Measurements from ENCODE around the gene MIPOL1.

Gene MIPOL1

GRCh38 chr14:37262649-37263048 is 64.9 kb downstream of the MIPOL1 start:
- no peak for DNase-seq (ENCODE audit: low read depth, low spot score)
- TF ChIP-seq, protein P1, sequence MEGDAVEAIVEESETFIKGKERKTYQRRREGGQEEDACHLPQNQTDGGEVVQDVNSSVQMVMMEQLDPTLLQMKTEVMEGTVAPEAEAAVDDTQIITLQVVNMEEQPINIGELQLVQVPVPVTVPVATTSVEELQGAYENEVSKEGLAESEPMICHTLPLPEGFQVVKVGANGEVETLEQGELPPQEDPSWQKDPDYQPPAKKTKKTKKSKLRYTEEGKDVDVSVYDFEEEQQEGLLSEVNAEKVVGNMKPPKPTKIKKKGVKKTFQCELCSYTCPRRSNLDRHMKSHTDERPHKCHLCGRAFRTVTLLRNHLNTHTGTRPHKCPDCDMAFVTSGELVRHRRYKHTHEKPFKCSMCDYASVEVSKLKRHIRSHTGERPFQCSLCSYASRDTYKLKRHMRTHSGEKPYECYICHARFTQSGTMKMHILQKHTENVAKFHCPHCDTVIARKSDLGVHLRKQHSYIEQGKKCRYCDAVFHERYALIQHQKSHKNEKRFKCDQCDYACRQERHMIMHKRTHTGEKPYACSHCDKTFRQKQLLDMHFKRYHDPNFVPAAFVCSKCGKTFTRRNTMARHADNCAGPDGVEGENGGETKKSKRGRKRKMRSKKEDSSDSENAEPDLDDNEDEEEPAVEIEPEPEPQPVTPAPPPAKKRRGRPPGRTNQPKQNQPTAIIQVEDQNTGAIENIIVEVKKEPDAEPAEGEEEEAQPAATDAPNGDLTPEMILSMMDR (IDR thresholded peaks at IDR 0.05; ENCODE audit: low read depth, low read length), result no peak
- in situ Hi-C loops (cut with HindIII; ENCODE audit: low sequenced_read_pairs), result no loop called here
- H3K4me3 ChIP-seq (ENCODE audit: low read depth, low read length), result no peak overlapping the region

DNA sequence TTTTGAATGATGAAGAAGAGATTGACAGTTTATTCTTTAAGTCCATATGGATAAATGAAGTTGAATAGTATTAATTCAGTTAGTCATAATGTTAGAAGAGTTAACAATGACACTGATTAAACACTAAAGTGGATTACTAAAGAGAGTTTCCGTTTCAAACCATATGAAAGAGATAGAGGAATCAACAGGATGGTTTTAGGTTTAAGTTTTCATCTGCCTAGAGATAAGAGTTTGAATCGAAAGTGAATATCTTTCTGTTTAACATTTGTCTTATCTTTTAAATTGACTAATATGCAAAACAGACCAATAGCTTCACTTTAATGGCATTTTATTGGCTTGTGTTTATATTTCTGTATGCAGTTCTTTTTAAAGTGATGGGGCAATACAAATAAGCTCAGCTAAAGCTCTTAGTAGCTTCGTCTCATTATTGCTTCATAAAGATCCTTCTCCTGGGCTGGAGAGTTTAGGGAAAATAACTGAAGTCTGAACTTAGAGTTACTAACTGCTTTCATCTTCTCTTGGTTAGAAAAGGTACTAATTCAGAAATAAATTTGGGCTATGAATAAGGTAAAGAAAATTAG is 66.0 kb downstream of the MIPOL1 start:
- in situ Hi-C loops (cut with HindIII; ENCODE audit: low sequenced_read_pairs), result no loop called here
- no peak overlapping the region for H3K4me3 ChIP-seq (ENCODE audit: low read depth, low read length)
- no peak for DNase-seq (ENCODE audit: low read depth, low spot score)
- TF ChIP-seq, protein P1 (IDR thresholded peaks at IDR 0.05; ENCODE audit: low read depth, low read length), result no peak

GRCh38 chr14:37268788-37269187 is 71.1 kb downstream of the MIPOL1 start:
- in situ Hi-C loops (cut with HindIII; ENCODE audit: low sequenced_read_pairs), result no loop called here
- no peak for DNase-seq (ENCODE audit: low read depth, low spot score)
- TF ChIP-seq, protein P1 (IDR thresholded peaks at IDR 0.05; ENCODE audit: low read depth, low read length), result no peak
- H3K4me3 ChIP-seq (ENCODE audit: low read depth, low read length), result no peak overlapping the region

- in situ Hi-C loops (cut with HindIII; ENCODE audit: low sequenced_read_pairs), result no loop called here
- TF ChIP-seq, protein P1 (IDR thresholded peaks at IDR 0.05; ENCODE audit: low read depth, low read length), result no peak
- no peak overlapping the region for H3K4me3 ChIP-seq (ENCODE audit: low read depth, low read length)
- DNase-seq (ENCODE audit: low read depth, low spot score), result no peak
Measured at GRCh38 chr14:37270629-37271028, 72.9 kb downstream of the MIPOL1 start.

- TF ChIP-seq, protein P1 (IDR thresholded peaks at IDR 0.05; ENCODE audit: low read depth, low read length), result no peak
- no peak for DNase-seq (ENCODE audit: low read depth, low spot score)
- no peak overlapping the region for H3K4me3 ChIP-seq (ENCODE audit: low read depth, low read length)
- in situ Hi-C loops (cut with HindIII; ENCODE audit: low sequenced_read_pairs), result no loop called here
Measured at GRCh38 chr14:37272569-37272968, 74.8 kb downstream of the MIPOL1 start.

DNA sequence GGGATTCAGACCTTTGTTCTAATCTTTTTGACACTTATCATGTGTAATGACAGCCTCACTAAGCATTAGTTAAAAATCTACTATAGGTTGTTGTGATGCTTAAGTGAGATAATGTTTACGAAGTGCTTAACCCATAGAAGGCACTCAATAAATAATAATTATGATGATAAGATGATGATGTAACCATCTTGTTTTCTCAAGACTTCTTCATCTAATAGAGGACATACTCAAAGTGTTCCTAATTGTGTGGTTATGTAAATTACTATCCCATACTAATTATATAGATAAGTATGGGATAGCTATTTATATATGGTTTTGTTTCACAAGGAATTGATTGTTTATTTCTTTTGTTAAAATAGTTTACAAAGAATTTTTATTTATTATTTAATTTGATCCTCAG is 76.9 kb downstream of the MIPOL1 start:
- H3K4me3 ChIP-seq (ENCODE audit: low read depth, low read length), result no peak overlapping the region
- no peak for DNase-seq (ENCODE audit: low read depth, low spot score)
- in situ Hi-C loops (cut with HindIII; ENCODE audit: low sequenced_read_pairs), result no loop called here
- TF ChIP-seq, protein P1 (IDR thresholded peaks at IDR 0.05; ENCODE audit: low read depth, low read length), result no peak

GRCh38 chr14:37275963-37276362 is 78.2 kb downstream of the MIPOL1 start:
- H3K4me3 ChIP-seq (ENCODE audit: low read depth, low read length), result no peak overlapping the region
- TF ChIP-seq, protein P1 (IDR thresholded peaks at IDR 0.05; ENCODE audit: low read depth, low read length), result no peak
- in situ Hi-C loops (cut with HindIII; ENCODE audit: low sequenced_read_pairs), result no loop called here
- no peak for DNase-seq (ENCODE audit: low read depth, low spot score)
